GM04503 (cell line): ENCODE results near the gene STX10.

ENCODE experiments used
- DNase-seq: peaks from one replicate; pipeline ENCODE4 v3.0.0-alpha.2; 2012; ENCODE audit warnings: low read depth

The STX10 gene

GRCh38 chr19:13139633-13140311 is 10.4 kb downstream of the STX10 start:
- no peak for DNase-seq

GRCh38 chr19:13138916-13139198 is 11.3 kb downstream of the STX10 start:
- DNase-seq = no peak

GRCh38 chr19:13138171-13138915 is 11.8 kb downstream of the STX10 start:
- DNase-seq = no peak

GRCh38 chr19:13137290-13137794 is 12.8 kb downstream of the STX10 start:
- DNase-seq = no peak

GRCh38 chr19:13135068-13136062 is 14.8 kb downstream of the STX10 start:
- DNase-seq = no peak

- DNase-seq = no peak
Measured at GRCh38 chr19:13134626-13135025, 15.5 kb downstream of the STX10 start.

GRCh38 chr19:13133241-13133870 is 16.8 kb downstream of the STX10 start:
- no peak for DNase-seq

- no peak for DNase-seq
Measured at GRCh38 chr19:13132471-13133180, 17.5 kb downstream of the STX10 start.

GRCh38 chr19:13130886-13131490 is 19.2 kb downstream of the STX10 start:
- DNase-seq = no peak

- DNase-seq = no peak
Measured at GRCh38 chr19:13129384-13129783, 20.8 kb downstream of the STX10 start.

GRCh38 chr19:13128583-13128982 is 21.6 kb downstream of the STX10 start:
- DNase-seq = no peak

GRCh38 chr19:13127811-13128575 is 22.2 kb downstream of the STX10 start:
- DNase-seq = no peak

- DNase-seq = no peak
Measured at GRCh38 chr19:13127051-13127450, 23.1 kb downstream of the STX10 start.

GRCh38 chr19:13122980-13123957 is 26.9 kb downstream of the STX10 start:
- no peak for DNase-seq

- no peak for DNase-seq
Measured at GRCh38 chr19:13122275-13122878, 27.8 kb downstream of the STX10 start.

GRCh38 chr19:13121551-13122274 is 28.5 kb downstream of the STX10 start:
- no peak for DNase-seq

GRCh38 chr19:13120817-13121216 is 29.4 kb downstream of the STX10 start:
- no peak for DNase-seq

GRCh38 chr19:13120031-13120430 is 30.1 kb downstream of the STX10 start:
- no peak for DNase-seq
